GM18505 (cell line): ENCODE measurements around the gene SIGLEC5.
"Not testable (repeated sequence)": the region's sequence is repeated elsewhere in the genome, so short reads cannot be mapped to it uniquely, and the experiment has no call there.

Source experiments
- ATAC-seq: cut with Tn5 transposase; IDR thresholded peaks from one replicate; pipeline ENCODE4 v1.9.1; 2021; ENCODE audit not compliant: unreplicated experiment
- POLR2A ChIP-seq: IDR thresholded peaks from 4 replicates; pipeline ENCODE4 v1.6.1; 2011; ENCODE audit warnings: borderline replicate concordance; ENCODE audit not compliant: insufficient read depth, insufficient read length; ENCODE audit errors: extremely low read depth

SIGLEC5 gene, protein sequence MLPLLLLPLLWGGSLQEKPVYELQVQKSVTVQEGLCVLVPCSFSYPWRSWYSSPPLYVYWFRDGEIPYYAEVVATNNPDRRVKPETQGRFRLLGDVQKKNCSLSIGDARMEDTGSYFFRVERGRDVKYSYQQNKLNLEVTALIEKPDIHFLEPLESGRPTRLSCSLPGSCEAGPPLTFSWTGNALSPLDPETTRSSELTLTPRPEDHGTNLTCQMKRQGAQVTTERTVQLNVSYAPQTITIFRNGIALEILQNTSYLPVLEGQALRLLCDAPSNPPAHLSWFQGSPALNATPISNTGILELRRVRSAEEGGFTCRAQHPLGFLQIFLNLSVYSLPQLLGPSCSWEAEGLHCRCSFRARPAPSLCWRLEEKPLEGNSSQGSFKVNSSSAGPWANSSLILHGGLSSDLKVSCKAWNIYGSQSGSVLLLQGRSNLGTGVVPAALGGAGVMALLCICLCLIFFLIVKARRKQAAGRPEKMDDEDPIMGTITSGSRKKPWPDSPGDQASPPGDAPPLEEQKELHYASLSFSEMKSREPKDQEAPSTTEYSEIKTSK

DNA sequence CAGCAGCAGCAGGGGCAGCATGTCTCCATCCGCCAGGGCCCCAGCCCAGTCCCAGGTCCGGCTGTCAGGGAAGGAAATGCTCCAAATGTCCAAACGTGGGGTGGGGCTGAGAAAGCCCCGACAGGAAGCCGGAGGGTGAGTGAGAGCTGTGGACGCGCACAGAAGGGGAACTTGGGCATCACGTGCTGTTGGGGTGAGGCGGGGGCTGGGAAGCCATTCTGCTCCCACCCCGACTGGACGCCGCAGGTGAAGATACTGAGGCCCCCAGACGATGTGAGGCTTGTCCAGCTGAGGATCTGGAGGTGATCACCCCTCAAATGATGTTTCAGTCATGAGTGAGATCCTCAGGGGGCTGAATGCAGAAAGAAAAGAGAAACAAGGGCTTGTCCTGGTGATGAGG is at the start of gene SIGLEC5:
Gene SIGLEC5 (minus strand): TSS at position 87 of the 400 bp plus-strand sequence. CDS start 66 bp downstream, at position 21.
- not testable (repeated sequence) for ATAC-seq

DNA sequence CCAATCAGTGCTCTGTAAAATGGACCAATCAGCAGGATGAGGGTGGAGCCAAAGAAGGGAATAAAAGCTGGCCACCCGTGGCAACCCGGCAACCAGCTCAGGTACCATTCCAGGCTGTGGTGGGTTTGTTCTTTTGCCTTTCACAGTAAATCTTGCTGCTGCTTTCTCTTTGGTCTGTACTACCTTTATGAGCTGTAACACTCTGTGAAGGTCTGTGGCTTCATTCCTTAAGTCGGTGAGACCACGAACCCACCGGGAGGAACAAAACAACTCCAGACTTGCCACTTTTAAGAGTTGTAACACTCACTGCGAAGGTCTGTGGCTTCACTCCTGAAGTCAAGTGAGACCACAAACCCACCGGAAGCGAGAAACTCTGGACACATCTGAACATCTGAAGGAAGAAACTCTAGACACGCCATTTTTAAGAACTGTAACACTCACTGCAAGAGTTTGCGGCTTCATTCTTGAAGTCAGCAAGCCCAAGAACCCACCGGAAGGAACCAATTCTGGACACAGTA is 46.4 kb upstream of the SIGLEC5 start:
- ATAC-seq, result no peak
- TF ChIP-seq POLR2A, result no peak

DNA sequence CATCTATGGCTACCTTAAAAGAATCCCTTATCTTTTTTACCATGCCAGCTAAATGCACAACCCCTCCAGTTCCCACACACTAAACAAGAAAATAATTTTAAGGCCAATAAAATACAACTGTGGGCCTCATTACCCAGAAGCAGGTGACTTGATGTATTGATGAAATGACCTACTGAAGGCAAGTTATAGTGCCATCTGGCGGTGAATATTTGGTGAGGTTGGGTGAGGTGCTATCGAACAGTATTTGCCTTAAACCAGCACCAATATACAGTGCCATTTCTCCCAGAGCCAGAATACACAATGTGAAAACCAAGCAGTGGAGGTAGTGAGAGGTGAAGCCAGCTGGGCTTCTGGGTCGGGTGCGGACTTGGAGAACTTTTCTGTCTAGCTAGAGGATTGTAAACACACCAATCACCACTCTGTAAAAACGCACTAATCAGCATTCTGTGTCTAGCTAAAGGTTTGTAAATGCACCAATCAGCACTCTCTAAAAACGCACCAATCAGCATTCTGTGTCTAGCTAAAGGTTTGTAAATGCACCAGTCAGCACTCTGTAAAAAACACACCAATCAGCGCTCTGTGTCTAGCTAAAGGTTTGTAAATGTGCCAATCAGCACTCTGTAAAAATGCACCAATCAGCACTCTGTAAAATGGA is 45.8 kb upstream of the SIGLEC5 start:
- ATAC-seq, result not testable (repeated sequence)

DNA sequence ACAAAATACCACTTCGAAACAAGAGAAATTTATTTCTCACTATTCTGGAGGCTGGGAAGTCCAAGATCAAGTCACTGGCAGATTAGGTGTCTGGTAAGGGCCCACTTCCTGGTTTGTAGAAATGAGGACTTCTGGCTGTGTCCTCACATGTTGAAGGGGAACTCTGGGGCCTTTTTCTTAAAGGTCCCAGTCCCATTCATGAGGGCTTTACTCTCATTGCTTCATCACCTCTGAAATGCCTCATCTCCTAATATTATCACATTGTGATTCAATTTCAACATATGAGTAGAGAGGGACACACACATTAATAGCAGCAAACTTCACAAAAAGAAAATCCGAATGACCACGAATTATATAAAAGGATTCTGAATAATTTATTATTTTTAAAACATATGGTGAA is 38.0 kb upstream of the SIGLEC5 start:
- TF ChIP-seq POLR2A, result no peak

DNA sequence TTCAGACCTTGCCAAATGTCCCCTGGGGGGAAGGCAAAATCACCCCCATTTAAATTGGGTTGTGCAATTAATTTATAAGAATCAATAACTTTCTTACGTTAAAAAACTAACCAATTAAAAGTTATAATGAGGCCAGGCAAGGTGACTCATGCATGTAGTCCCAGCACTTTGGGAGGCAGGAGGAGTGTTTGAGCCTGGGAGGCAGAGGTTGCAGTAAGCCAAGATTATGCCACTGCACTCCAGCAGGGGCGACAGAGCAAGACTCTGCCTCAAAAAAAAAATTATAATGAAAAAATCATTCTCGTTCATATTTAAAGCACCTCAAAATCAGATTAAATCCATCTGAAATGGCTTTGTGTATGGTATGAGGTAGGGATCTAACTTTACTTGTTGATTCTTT is 34.8 kb upstream of the SIGLEC5 start:
- no peak for TF ChIP-seq POLR2A
- no peak for ATAC-seq

More for the DNA sequence above, 38.0 kb upstream of the SIGLEC5 start:
- ATAC-seq, result no peak

DNA sequence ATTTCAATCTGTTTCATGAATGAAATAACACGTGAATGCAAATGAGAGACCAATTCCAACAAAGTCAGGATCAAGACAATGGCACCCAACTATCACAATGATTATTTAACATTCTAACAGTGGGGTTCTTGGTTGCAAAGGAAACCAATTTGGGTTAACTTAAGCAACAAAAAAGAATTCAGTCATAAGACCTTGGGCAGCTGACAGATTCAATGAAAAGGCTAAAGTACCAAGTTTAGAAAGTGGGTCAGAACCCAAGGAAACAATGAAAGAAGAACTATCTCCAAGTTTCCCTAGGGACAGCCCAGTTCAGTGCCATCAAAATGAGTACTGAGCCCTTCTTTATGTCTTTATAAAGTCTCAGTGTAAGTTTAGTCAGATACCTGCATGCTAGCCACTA is 33.9 kb upstream of the SIGLEC5 start:
- ATAC-seq, result no peak
- TF ChIP-seq POLR2A, result no peak

DNA sequence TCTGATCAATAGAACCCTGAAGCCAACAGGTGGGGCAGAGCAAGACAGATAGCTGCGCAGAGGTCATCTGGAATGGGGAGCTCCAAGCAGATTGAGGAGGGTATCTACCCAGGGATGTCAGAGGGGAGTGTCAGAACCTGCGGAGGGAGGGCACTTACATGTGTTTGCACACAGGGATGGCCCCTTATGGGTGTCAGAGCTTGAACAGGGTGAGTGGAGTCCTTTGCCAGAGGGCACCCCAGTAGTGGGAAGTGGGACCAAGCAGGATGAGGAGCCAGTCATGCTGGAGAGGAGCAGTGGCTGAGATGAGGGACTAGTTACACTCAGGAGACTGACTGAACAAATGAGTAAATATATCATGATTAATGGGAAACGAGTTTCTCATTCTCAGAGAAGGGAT is 33.4 kb upstream of the SIGLEC5 start:
- ATAC-seq, result no peak
- TF ChIP-seq POLR2A, result no peak

DNA sequence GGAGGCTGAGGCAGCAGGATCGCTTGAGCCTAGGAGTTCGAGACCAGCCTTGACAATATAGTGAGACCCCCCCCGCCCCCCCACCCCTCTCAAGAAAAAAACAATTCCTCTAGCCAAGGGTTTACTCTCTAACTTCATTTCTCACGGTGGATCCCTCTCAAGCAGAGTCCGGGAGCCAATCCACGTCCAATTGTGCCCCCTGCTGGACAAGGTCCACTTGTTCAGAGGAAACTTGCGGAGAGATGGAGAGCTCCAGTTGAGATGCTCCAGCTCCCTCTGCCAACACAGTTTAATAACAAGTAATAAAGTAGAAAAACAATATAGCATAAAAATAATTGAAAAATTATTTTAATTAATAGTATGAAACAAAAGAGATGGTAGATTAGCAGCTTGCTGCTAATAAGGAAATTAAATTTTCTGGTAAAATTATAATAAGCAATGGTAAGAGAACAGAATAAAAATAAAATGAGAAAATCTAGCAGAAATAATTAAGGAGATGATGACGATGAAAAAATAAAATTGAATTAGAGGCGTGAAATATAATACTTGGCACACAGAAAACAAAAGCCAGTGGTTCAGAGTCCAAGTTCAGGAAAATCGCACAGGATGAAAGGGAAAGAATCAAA is 30.9 kb upstream of the SIGLEC5 start:
- TF ChIP-seq POLR2A, result no peak
- no peak for ATAC-seq

DNA sequence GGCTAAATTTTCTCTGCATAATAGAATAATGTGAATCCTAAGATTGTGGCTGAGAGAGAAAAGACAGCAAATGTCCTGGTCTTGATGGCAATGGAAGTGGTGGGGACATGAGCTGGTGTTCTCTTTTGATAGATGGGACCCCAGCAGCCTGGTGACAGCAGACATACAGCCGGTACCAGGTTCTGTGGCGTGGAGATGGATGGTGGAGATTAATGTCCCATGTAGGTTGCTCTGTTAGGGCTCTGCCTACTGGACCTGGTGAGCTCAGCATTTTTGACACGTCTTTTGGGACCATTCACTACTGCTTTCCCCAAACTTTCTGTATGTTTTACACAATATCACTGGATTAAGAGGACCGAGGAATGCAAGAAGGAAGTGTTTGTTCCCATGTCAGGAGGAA is 24.6 kb upstream of the SIGLEC5 start:
- no peak for TF ChIP-seq POLR2A
- no peak for ATAC-seq

DNA sequence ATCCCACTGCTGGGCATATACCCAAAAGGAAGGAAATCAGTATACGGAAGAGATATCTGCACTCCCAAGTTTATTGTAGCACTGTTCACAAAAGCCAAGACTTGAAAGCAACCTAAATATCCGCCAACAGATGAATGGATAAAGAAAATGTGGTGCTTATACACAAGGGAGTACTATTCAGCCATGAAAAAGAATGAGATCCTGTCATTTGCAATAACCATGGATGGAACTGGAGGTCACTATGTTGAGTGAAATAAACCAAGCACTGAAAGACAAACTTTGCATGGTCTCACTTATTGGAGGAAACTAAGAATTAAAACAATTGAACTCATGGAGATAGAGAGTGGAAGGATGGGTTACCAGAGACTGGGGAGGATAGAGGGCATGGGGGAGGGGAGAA is 23.0 kb upstream of the SIGLEC5 start:
- no peak for TF ChIP-seq POLR2A
- no peak for ATAC-seq

DNA sequence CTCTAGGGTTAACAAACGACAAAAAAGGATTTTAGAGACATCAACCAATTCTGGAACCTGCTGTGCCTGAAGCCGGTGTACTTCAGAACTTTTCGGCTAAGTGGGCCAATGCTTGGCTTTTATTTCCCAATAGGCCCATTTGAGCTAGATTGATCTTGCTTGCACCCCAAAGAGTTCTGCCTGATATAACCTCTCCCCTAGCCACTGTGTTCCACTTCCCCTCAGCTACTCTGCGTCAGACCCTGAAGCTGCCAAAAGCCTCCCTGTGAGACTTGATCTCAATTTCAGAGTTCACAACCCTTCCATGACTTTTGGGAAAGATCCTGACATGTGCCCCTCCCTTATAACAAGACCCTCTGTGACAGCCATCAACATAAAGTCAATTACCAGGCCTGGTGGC is 22.1 kb upstream of the SIGLEC5 start:
- no peak for TF ChIP-seq POLR2A
- ATAC-seq, result no peak

DNA sequence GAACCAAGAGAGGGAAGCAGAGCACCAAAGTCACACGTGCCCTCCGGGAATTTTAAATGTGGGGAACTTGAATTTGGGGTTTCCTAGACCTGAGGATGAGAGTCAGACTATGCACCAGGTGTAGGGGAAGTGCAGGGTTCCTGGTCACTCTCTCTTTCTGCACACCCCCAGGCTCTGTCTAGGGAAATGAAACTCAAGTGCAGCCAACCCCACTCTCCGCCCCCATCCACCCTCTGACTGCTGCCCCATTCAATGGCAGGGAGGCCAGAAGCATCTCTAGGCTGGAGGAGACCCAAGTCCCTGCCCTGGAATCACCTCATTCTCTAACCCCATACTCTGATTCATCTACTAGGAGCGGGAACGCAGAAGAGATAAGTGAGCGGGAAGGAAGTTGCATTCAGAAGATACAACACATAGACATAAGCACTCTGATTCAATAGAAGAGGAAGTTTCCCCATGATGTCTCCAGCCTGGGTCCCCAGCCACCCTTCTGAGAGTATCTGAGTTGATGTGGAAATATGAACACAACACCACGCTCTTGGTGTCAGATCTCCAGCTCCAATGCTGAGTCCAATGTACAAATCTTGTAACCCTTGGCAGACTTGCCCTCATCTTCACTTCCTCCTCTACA is 21.1 kb upstream of the SIGLEC5 start:
- TF ChIP-seq POLR2A, result peak; percentile 19
- no peak for ATAC-seq

DNA sequence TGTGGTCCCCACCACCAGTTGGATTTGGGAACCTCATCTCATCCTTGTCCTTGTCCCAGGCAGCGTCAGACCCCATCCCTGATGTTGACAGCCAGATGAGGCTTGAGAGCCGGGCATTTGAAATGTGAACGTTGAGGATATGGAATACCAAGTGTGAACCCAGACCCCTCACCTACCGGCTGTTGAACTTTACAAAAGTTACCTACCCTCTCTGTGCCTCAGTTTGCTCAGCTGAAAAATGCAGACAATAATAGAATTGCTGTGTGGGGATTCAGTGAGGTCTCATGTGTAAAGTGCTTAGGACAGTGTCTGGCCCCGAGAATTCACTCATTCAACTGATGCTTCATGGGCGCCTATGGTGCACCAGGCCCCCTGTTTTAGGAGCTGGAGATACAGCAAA is 17.1 kb upstream of the SIGLEC5 start:
- no peak for ATAC-seq
- no peak for TF ChIP-seq POLR2A

DNA sequence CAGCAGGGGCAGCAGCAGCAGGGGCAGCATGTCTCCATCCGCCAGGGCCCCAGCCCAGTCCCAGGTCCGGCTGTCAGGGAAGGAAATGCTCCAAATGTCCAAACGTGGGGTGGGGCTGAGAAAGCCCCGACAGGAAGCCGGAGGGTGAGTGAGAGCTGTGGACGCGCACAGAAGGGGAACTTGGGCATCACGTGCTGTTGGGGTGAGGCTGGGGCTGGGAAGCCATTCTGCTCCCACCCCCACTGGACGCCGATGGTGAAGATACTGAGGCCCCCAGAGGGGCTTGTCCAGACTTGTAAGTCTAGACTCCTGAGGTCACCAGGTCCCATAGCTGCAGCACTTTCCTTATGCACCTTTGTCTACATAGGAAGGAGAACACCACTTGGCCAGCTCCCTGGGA is 16.5 kb upstream of the SIGLEC5 start, which contains the start of gene SIGLEC14:
Gene SIGLEC14 (minus strand): TSS at position 96 of the 400 bp plus-strand sequence. CDS start 66 bp downstream, at position 30.
- ATAC-seq, result not testable (repeated sequence)
